ENCODE data around the gene ABTB1.
"Not testable (repeated sequence)": the region's sequence is repeated elsewhere in the genome, so short reads cannot be mapped to it uniquely, and the experiment has no call there.

ABTB1 gene

DNA sequence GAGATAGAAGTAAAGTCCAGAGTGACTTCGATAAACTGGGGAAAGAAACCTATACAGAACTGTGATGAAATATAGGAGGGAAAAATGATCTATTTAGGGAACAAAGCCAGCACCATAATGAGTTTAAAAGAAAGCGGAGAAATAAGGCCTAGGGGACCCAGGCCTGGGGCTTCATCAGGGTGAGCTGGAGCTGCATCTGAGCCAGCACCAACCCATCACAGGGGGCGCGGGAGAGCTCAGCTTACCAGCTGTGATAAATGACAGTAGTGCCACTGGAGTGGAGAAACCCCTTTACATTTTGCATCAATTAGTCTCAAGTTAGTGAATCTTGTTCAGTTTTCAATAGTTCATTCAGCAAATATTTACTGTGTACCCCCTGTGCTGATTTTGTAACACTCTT lies 22.5 kb upstream of the ABTB1 start:
- DNase-seq, result no peak

GRCh38 chr3:127651516-127652172 lies 21.1 kb upstream of the ABTB1 start:
- DNase-seq, result no peak

- DNase-seq, result peak in 1 of 2 experiments; percentile 51
Observed at GRCh38 chr3:127652246-127652995, 20.3 kb upstream of the ABTB1 start.

GRCh38 chr3:127654374-127654773 lies 18.4 kb upstream of the ABTB1 start:
- DNase-seq, result no peak

DNA sequence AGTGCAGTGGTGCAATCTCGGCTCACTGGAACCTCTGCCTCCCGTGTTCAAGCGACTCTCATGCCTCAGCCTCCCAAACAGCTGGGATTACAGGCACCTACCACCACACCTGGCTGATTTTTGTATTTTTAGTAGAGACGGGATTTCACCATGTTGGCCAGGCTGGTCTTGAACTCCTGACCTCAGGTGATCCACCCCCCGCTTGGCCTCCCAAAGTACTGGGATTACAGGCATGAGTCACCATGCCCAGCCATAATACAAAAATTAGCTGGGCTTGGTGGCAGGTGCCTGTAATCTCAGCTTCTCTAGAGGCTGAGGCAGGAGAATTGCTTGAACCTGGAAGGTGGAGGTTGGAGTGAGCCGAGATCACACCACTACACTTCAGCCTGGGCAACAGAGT lies 17.8 kb upstream of the ABTB1 start:
- DNase-seq, result not testable (repeated sequence)

DNA sequence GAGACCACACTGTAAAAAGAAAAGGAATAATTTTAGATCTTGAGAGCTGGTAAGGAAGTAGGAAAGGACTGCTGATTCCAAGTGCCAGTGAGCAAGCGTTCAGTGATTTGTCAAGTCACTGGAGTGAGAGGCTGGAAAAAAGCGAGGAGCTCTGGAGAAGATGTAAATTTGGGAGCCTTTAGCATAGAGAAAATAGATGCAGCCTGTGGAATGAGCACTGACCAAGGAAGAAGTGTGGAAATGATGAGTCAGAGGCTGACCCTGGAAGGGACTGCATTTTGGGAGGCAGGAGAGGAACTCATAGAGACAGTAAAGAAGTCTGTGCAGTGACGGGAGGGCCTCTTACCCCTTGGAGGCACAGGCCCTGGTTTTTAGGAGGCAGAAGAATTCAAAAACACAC lies 17.1 kb upstream of the ABTB1 start:
- DNase-seq, result no peak

- DNase-seq, result no peak
Observed at GRCh38 chr3:127656906-127657305, 15.8 kb upstream of the ABTB1 start.

GRCh38 chr3:127658234-127658633 lies 14.5 kb upstream of the ABTB1 start:
- no peak for DNase-seq

- no peak for DNase-seq
Observed at GRCh38 chr3:127660621-127661251, 12.0 kb upstream of the ABTB1 start.

GRCh38 chr3:127661600-127661999 lies 11.2 kb upstream of the ABTB1 start:
- no peak for DNase-seq

DNA sequence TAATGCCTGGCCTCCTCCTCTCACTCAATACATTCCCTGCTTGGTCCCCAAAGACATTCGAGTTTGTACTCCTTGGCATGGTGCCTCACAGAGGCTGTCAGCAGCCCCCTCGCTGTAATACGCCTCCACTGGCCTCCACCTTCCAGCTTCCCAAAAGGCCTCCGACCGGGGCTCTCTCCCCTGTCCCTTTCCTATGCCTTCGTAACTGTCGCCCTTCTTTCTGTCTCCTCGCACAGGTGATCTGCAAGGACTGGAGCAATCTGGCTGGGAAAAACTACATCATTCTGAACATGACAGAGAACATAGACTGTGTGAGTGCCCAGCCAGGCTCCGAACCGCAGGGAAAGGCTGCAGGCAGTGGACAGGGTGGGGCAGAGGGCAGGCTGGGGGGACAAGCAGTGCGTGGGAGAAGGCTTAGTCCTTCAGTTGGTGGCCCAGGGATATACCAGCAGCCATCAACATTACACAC lies 10.7 kb upstream of the ABTB1 start:
- no peak for DNase-seq

DNA sequence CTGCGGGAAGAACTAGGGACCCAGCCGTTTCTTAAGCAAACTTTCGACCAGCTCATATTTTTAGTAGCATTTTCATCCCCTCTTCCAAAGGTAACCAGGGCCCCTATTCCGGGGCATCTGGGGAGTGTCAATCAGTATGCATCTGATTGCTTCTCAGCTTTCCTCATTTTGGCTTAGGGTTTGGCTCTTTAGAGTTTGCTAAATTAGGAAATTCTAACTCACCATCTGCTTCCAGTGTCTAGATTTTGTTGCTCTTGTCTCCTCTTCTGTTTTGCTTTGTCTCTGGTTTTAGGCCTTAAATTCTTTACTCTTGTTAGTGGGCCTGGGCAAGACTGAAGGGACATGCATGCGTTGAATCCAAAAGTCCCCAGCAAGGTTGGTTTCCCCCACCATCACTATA lies 9.6 kb upstream of the ABTB1 start:
- no peak for DNase-seq

GRCh38 chr3:127665165-127665564 lies 7.6 kb upstream of the ABTB1 start:
- no peak for DNase-seq

- no peak for DNase-seq
Observed at GRCh38 chr3:127665586-127665985, 7.2 kb upstream of the ABTB1 start.

DNA sequence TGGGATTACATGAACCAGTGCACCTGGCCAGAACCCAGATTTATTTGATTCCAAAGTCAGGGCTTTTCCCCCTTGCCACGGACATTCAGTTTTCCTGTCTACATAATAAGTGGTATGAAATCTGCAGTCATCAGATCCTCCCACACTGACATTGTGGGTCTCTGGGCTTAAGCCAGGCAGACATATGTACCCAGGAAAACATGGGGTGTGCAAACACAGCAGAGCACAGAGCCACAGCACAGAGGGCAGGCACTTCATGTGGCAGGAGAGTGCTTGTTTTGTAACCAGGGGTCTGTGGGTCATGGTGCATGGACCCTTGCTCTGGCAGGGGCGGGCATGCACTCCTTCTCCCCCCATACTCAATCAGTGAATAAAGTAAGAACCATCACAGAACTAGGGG lies 6.1 kb upstream of the ABTB1 start:
- DNase-seq, result no peak

DNA sequence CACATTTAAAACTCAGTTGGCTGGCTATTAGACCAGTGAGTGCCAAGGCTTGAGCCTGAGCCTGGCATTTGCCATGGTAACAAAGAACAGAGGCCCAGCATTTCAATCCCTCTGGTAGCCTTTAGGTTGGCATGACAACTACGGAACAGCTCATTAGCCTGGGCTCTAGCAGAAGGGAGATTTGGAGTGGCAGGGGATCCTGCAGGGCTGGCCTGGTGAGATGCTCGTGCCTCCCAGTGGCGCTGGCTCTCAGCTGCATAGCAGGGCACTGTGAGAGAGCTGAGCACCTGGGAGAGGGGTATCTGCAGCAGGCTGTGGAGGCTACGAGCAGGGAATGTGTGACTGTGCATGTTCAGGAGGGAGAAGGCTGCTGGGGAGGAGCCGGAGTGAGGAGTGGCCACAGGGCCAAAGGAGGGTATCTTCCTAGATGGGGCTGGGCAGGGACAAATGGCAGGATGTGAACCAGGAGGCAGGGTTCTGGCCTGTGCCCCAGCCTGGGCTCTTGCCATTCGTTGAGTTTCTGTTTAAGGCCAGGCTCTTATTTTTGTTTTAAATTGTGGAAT lies 5.6 kb upstream of the ABTB1 start:
- no peak for DNase-seq

GRCh38 chr3:127668906-127669305 lies 3.8 kb upstream of the ABTB1 start:
- no peak for DNase-seq

DNA sequence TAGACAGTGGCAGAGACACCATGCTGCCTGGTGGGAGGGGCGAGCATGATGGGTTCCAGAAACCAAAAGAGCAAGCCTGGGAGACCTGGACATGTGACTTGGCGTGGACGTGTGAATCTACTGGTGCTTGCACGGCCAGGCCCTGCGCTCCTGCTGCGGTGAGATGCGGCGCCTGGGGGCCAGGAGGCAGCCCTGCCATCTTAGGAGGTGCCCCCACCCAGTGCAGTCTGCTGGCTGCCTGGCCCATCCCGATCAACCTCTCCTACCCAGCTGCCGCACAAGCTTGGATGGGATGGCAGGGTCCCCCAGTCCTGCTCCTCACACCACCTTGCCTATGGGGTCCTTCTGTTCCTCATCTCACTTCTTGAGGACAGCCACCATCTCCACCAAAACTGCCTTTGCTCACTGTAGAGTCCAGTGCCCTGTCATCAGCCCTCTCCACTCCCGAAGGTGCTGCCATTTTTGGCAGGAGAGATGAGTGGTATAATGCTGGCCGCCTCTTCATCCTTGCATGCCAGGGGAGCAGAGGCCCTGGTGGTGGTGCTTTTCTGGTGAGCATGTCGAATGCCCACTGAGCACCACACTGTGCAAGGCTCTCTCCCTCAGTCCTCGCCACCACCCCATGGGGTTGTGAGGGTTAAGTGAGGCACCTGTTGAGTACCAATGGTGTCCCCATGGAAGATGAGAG lies 3.1 kb upstream of the ABTB1 start:
- no peak for DNase-seq

DNA sequence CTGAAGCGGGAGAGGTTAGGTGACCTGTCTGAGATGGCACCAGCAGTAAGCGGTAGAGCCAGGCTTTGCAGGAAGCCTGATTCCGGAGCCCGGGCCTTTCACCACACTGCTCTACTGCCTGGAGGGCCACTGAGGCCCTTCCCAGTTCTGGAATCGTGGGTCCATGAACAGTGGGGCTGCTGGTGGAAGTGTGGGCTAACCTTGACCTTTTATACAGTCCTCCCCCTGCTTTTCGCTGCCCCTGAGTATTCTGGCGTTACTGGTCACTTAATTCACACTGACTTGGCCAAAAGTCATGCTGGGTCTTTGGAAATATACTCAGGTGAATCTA lies 2.6 kb upstream of the ABTB1 start:
- DNase-seq, result no peak

DNA sequence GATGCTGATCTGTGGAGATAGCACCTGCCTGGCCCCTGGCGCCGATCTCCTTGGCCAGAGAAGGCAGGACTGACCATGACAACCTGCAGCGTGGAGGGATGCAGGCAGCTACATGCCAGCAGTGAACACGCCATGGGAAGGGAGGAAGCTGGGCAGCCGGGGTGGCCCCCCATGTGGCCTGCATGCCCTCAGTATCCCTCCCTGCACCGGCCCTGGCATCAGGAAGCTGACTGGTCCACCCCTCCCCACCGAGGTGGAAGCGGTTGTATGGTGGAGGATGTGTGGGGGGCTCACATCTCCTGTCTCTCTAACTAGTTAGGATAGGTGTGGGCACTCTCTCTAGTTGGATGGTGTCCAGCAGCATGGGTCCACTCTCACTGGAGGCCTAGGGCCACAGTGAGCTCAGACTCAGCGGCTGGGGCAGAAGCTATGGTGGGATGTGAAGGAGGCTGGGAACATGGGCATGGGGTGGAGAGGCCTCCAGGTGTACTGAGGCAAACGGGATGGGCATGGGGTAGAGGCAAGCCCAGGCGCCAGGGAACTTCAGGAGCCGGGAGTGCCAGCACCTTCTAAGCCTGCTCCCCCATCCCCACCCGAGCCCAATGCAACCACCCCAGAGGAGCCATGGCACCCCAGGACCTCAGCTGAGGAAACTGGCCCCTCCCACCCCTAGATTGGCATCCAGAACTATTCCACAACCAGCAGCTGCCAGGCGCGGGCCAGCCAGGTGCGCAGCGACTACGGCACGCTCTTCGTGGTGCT lies 1.8 kb upstream of the ABTB1 start:
- no peak for DNase-seq

DNA sequence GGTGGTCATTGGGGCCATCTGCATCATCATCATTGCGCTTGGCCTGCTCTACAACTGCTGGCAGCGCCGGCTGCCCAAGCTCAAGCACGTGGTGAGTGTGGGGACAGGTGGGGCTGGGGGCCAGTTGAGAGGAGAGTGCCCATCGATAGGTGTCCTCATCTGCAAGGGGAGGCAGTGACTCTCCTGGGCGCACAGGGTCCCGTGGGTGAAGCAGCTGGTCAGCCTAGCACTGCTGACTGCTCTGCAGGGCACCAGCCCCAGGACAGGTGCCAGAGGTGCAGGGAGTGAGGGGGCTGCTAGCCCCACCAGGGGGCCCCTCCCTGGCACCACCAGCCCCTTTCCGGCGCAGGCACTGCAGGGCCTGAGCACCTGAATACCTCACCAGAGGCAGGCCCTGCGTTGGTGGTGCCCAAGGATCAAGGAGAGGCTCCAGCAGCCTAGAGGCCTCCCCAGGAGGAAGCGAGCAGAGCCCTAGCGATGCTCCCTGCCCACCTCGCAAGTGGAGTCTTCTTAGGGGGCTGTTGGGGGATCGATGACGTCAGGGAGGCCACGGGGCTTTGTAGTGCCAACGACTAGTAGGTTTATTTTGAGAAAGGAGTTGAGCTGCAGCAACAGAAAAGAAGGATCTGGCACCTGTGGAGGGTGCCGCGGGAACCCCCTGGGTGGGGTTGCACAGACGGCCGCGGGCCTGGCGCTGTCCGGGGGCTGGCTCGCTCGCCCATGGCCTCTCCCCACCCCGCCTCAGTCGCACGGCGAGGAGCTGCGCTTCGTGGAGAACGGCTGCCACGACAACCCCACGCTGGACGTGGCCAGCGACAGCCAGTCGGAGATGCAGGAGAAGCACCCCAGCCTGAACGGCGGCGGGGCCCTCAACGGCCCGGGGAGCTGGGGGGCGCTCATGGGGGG lies 976 bp upstream of the ABTB1 start:
- no peak for DNase-seq

Data from SW 1271 (cell line).